PC-3 (cell line): Measurements from ENCODE around the gene CHD6.

Source experiments
- EZH2phosphoT487 ChIP-seq: fragments of 300-600 bp; sonication (generic); IDR thresholded peaks from 2 replicates; pipeline ENCODE4 v1.6.1; 2018; ENCODE audit warnings: mild to moderate bottlenecking, antibody characterized with exemption, low read length, borderline replicate concordance
- TF ChIP-seq, protein P1 (sequence below): fragments of 300-600 bp; sonication (generic); conservative IDR thresholded peaks from 2 replicates; pipeline ENCODE4 v1.5.1; 2017; ENCODE audit warnings: antibody characterized with exemption, low read depth, mild to moderate bottlenecking, low read length

DNA sequence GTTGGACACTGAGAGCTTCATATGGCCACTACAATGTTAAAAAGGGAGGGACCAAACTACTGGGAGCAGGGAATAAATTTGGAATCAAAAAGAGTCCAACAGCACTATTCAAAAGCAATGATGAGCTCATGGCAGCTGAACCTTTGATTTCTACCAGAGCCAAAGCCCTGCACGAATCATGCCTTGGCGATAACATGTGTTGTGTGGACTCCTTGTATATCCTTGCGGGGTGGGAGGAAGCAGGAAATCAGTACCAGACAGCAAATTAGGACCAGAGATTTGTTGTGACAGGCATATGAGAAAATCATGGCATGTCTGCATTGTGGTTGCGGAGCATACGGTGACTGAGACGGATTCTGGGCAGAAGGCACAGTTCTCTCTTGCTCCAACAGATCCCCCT is 166.0 kb downstream of the CHD6 start:
- TF ChIP-seq, protein P1, sequence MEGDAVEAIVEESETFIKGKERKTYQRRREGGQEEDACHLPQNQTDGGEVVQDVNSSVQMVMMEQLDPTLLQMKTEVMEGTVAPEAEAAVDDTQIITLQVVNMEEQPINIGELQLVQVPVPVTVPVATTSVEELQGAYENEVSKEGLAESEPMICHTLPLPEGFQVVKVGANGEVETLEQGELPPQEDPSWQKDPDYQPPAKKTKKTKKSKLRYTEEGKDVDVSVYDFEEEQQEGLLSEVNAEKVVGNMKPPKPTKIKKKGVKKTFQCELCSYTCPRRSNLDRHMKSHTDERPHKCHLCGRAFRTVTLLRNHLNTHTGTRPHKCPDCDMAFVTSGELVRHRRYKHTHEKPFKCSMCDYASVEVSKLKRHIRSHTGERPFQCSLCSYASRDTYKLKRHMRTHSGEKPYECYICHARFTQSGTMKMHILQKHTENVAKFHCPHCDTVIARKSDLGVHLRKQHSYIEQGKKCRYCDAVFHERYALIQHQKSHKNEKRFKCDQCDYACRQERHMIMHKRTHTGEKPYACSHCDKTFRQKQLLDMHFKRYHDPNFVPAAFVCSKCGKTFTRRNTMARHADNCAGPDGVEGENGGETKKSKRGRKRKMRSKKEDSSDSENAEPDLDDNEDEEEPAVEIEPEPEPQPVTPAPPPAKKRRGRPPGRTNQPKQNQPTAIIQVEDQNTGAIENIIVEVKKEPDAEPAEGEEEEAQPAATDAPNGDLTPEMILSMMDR: no peak
- no peak for TF ChIP-seq EZH2phosphoT487
